Activated CD8-positive, alpha-beta T cell treated with anti-CD3 and anti-CD28 coated beads for 36 hours (primary cell): ENCODE measurements around the gene NCOA1. TPM values are rescaled to one million over a fixed set of nuclear protein-coding genes. Genes with fewer than 3 reads are reported as not detected.
A peak's percentile ranks its signal among the peaks of the same experiment; 100 is the strongest.
"Not testable (repeated sequence)": the region's sequence is repeated elsewhere in the genome, so short reads cannot be mapped to it uniquely, and the experiment has no call there.

Experiments used
- ATAC-seq: fragments of 200-7000 bp; cut with Tn5 transposase; one replicate; pipeline ENCODE4 v1.10.0; 2021; ENCODE audit warnings: mild to moderate bottlenecking, moderate library complexity
- CTCF ChIA-PET: fragments of 350-600 bp; sonication (Branson Sonifier 250); formaldehyde crosslinking; loops from one replicate; lab custom pipeline; 2021; ENCODE audit warnings: antibody characterized with exemption; lab: Charles Lee
- POLR2A ChIA-PET: fragments of 350-600 bp; sonication (Branson Sonifier 250); formaldehyde crosslinking; loops from one replicate; lab custom pipeline; 2021; ENCODE audit warnings: antibody characterized with exemption; lab: Charles Lee
- DNase-seq: peaks from one replicate; pipeline ENCODE4 v3.0.0-alpha.2; 2020
- H3K27ac Mint-ChIP-seq: one replicate; pipeline ENCODE4 v1.8.0; 2021; ENCODE audit warnings: mild to moderate bottlenecking, mixed read lengths
- H3K27me3 Mint-ChIP-seq: one replicate; pipeline ENCODE4 v1.8.0; 2021; ENCODE audit warnings: mixed read lengths
- H3K36me3 Mint-ChIP-seq: one replicate; pipeline ENCODE4 v1.8.0; 2021; ENCODE audit warnings: low read depth, mixed read lengths
- H3K4me1 Mint-ChIP-seq: one replicate; pipeline ENCODE4 v1.8.0; 2021; ENCODE audit warnings: low read depth, mixed read lengths
- H3K4me3 Mint-ChIP-seq: one replicate; pipeline ENCODE4 v1.8.0; 2021; ENCODE audit warnings: mild to moderate bottlenecking, moderate library complexity, mixed read lengths
- H3K9me3 Mint-ChIP-seq: one replicate; pipeline ENCODE4 v1.8.0; 2021; ENCODE audit warnings: mixed read lengths
- intact Hi-C: fragments of 100-400 bp; cut with micrococcal nuclease; formaldehyde crosslinking; loops from one replicate; pipeline ENCODE4 v1.10.0; 2022
- total RNA-seq, 2 experiments: library from RNA; stranded (reverse); gene quantifications; one replicate each; pipeline ENCODE4 v1.2.3, GENCODE V29; 2021
- TF ChIP-seq, protein P1 (sequence below): fragments of 200-600 bp; IDR thresholded peaks from one replicate; pipeline ENCODE4 v1.8.0; 2022; ENCODE audit warnings: antibody characterized with exemption, mild to moderate bottlenecking

NCOA1 gene
- total RNA-seq, 2 experiments from 2014 or later, result 16.8 to 17.1 TPM

DNA sequence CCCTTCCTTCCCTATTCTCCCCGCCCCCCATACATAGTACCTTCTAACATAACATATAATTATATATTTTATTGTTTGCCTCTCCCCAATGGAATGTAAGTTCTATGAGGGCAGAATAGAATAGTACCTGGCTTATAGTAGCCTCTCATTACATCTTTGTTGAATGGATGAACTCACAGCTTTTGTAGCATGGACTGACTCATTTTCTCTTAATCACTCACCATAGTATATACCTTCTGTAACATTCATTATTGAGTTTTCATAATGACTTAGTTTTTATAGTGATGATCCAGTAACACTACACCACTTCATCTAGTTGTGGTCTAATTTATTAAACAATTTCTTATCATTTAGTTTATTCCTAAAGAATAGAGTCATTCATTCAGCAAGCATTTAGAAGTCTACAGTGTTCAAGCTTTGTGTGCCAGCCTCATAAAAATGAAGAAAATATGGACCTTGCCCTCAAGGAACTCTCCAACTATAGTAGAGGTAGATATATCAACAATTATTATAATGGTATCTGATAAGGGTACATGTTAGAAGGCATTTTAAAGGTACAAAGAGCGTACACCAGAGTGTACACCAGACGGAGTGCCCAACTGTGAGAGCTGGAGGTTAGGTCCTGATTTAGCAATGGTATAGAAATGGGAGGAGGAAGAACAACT, 31.1 kb downstream of the NCOA1 start:
- no peak overlapping the region for H3K4me3 Mint-ChIP-seq
- peaks cover 11% of the 10 kb centered on the region for H3K9me3 Mint-ChIP-seq
- DNase-seq (no peak), ATAC-seq (peak; percentile 84)
- peaks cover 15% of the 10 kb centered on the region for H3K36me3 Mint-ChIP-seq
- H3K27ac Mint-ChIP-seq, result peak overlapping the region; percentile 89
- POLR2A ChIA-PET, result interaction anchor here (1.0 kb wide), 1 partner anchor 57 kb away, joined by 3 read pairs; no protein-coding TSS in a partner anchor
- H3K27me3 Mint-ChIP-seq, result no peaks in the 10 kb centered on the region
- TF ChIP-seq, protein P1, sequence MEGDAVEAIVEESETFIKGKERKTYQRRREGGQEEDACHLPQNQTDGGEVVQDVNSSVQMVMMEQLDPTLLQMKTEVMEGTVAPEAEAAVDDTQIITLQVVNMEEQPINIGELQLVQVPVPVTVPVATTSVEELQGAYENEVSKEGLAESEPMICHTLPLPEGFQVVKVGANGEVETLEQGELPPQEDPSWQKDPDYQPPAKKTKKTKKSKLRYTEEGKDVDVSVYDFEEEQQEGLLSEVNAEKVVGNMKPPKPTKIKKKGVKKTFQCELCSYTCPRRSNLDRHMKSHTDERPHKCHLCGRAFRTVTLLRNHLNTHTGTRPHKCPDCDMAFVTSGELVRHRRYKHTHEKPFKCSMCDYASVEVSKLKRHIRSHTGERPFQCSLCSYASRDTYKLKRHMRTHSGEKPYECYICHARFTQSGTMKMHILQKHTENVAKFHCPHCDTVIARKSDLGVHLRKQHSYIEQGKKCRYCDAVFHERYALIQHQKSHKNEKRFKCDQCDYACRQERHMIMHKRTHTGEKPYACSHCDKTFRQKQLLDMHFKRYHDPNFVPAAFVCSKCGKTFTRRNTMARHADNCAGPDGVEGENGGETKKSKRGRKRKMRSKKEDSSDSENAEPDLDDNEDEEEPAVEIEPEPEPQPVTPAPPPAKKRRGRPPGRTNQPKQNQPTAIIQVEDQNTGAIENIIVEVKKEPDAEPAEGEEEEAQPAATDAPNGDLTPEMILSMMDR, result no peak
- CTCF ChIA-PET, result no interaction called here
- H3K4me1 Mint-ChIP-seq, result peaks cover 59% of the 10 kb centered on the region
- intact Hi-C loops, result no loop called here

DNA sequence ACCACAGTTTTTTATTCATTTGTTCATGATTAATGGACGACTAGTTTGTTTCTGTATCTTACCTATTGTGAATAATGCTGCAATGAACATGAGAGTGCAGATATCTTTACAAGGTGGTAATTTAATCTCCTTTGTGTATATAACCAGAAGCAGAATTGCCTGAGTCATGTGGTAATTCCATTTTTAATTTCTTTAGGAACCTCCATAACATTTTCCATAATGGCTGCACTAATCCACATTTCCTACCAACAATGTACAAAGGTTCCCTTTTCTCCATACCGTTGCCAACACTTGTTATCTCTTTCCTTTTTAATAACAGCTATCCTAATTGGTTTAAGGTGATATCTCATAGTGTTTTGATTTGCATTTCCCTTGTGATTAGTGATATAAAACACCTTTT, 36.5 kb downstream of the NCOA1 start:
- H3K27ac Mint-ChIP-seq, result no peak overlapping the region
- DNase-seq, result no peak
- H3K27me3 Mint-ChIP-seq, result no peaks in the 10 kb centered on the region
- CTCF ChIA-PET, result interaction anchor here (1.1 kb wide), 1 partner anchor 37 kb away, joined by 3 read pairs; the partner anchor contains the start of gene NCOA1
- TF ChIP-seq, protein P1, result no peak
- H3K4me1 Mint-ChIP-seq, result peaks cover 23% of the 10 kb centered on the region
- intact Hi-C loops, result no loop called here
- no peak overlapping the region for H3K4me3 Mint-ChIP-seq
- POLR2A ChIA-PET, result no interaction called here
- peaks cover 27% of the 10 kb centered on the region for H3K9me3 Mint-ChIP-seq
- H3K36me3 Mint-ChIP-seq, result peaks cover 30% of the 10 kb centered on the region
- no peak for ATAC-seq

DNA sequence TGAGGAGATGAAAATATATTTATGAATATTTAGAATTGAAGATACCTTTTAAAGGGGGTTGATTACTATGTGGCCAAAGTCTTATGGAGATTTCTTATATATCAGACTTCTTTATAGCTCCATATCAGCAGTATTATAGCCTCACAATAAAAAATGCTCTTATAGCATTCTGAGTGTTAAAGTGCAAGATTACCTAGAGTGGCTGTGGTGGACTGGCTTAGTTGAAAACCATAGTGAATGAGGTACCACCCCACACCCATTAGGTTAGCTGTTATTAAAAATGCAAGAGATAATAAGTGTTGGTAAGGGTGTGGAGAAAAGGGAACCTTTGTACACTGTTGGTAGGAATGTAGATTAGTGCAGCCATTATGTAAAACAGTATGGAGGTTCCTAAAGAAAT, 39.7 kb downstream of the NCOA1 start:
- no peaks in the 10 kb centered on the region for H3K27me3 Mint-ChIP-seq
- H3K27ac Mint-ChIP-seq, result no peak overlapping the region
- H3K4me1 Mint-ChIP-seq, result peaks cover 28% of the 10 kb centered on the region
- TF ChIP-seq, protein P1, result no peak
- ATAC-seq, result no peak
- no peak overlapping the region for H3K4me3 Mint-ChIP-seq
- H3K9me3 Mint-ChIP-seq, result peaks cover 40% of the 10 kb centered on the region
- DNase-seq, result no peak
- ChIA-PET CTCF (interaction anchor here (1.3 kb wide), 1 partner anchor 29 kb away, joined by 3 read pairs; no protein-coding TSS in a partner anchor), POLR2A (interaction anchor here (0.6 kb wide), 1 partner anchor 81 kb away, joined by 3 read pairs; no protein-coding TSS in a partner anchor)
- peaks cover 44% of the 10 kb centered on the region for H3K36me3 Mint-ChIP-seq
- intact Hi-C loops, result no loop called here

DNA sequence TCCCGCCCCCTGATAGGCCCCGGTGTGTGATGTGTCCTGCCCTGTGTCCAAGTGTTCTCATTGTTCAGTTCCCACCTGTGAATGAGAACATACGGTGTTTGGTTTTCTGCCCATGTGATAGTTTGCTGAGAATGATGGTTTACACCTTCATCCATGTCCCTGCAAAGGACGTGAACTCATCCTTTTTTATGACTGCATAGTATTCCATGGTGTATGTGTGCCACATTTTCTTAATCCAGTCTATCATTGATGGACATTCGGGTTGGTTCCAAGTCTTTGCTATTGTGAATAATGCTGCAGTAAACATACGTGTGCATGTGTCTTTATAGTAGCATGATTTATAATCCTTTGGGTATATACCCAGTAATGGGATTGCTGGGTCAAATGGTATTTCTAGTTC, 40.6 kb downstream of the NCOA1 start:
- peaks cover 30% of the 10 kb centered on the region for H3K4me1 Mint-ChIP-seq
- H3K27me3 Mint-ChIP-seq, CTCF ChIA-PET, H3K27ac Mint-ChIP-seq, intact Hi-C loops, H3K4me3 Mint-ChIP-seq, ATAC-seq, DNase-seq, POLR2A ChIA-PET: not testable (repeated sequence)
- peaks cover 49% of the 10 kb centered on the region for H3K36me3 Mint-ChIP-seq
- peaks cover 40% of the 10 kb centered on the region for H3K9me3 Mint-ChIP-seq

DNA sequence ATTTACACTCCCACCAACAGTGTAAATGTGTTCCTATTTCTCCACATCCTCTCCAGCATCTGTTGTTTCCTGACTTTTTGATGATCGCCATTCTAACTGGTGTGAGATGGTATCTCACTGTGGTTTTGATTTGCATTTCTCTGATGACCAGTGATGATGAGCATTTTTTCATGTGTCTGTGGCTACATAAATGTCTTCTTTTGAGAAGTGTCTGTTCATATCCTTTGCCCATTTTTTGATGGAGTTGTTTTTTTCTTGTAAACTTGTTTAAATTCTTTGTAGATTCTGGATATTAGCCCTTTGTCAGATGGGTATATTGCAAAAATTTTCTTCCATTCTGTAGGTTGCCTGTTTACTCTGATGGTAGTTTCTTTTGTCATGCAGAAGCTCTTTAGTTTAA, 41.0 kb downstream of the NCOA1 start:
- H3K36me3 Mint-ChIP-seq, result peaks cover 50% of the 10 kb centered on the region
- DNase-seq, ATAC-seq, H3K27me3 Mint-ChIP-seq, intact Hi-C loops, H3K4me3 Mint-ChIP-seq, CTCF ChIA-PET, H3K27ac Mint-ChIP-seq, POLR2A ChIA-PET: not testable (repeated sequence)
- H3K9me3 Mint-ChIP-seq, result peaks cover 40% of the 10 kb centered on the region
- H3K4me1 Mint-ChIP-seq, result peaks cover 31% of the 10 kb centered on the region

DNA sequence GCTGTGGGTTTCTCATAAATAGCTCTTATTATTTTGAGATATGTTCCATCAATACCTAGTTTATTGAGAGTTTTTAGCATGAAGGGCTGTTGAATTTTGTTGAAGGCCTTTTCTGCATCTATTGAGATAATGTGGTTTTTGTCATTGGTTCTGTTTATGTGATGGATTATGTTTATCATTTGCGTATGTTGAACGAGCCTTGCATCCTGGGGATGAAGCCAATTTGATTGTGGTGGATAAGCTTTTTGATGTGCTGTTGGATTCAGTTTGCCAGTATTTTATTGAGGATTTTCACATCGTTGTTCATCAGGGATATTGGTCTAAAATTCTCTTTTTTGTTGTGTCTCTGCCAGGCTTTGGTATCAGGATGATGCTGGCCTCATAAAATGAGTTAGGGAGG, 42.5 kb downstream of the NCOA1 start:
- peaks cover 47% of the 10 kb centered on the region for H3K36me3 Mint-ChIP-seq
- H3K4me3 Mint-ChIP-seq, H3K27ac Mint-ChIP-seq, DNase-seq, ATAC-seq, POLR2A ChIA-PET, H3K27me3 Mint-ChIP-seq, intact Hi-C loops, CTCF ChIA-PET: not testable (repeated sequence)
- H3K4me1 Mint-ChIP-seq, result peaks cover 30% of the 10 kb centered on the region
- peaks cover 35% of the 10 kb centered on the region for H3K9me3 Mint-ChIP-seq
